Transverse colon (tissue), 4 donors: Measurements from ENCODE around the gene HEXD. TPM values are rescaled to one million over a fixed set of nuclear protein-coding genes. Genes with fewer than 3 reads are reported as not detected.
A peak's percentile ranks its signal among the peaks of the same experiment; 100 is the strongest.
"Not testable (repeated sequence)": the region's sequence is repeated elsewhere in the genome, so short reads cannot be mapped to it uniquely, and the experiment has no call there.

ENCODE experiments used
- DNase-seq: peaks from one replicate; pipeline ENCODE4 v3.0.0-alpha.2; 2019
- H3K27ac ChIP-seq, 4 donors: fragments of 200-600 bp; sonication (generic); 2 replicates each; pipeline ENCODE4 v1.5.1; 2016 to 2018; ENCODE audit warnings: inconsistent platforms in 4 of 4
- H3K27me3 ChIP-seq: fragments of 200-600 bp; sonication (generic); 2 replicates; pipeline ENCODE4 v1.5.1; 2017; ENCODE audit warnings: inconsistent platforms
- H3K36me3 ChIP-seq, 4 donors: fragments of 200-600 bp; sonication (generic); 2 replicates each; pipeline ENCODE4 v1.5.1; 2017 to 2019; ENCODE audit warnings: inconsistent platforms in 4 of 4
- H3K4me1 ChIP-seq, 4 donors: fragments of 200-600 bp; sonication (generic); 2 replicates each; pipeline ENCODE4 v1.5.1; 2017 to 2020; ENCODE audit warnings: inconsistent platforms in 4 of 4
- H3K4me3 ChIP-seq, 4 donors: fragments of 200-600 bp; sonication (generic); 1 replicate in 1 of 4; 2 replicates in 3 of 4; pipeline versions ENCODE4 v1.5.1 to v1.6.1; 2017 to 2019; ENCODE audit warnings: inconsistent platforms in 4 of 4
- H3K9me3 ChIP-seq, 2 donors: fragments of 200-600 bp; sonication (generic); 2 replicates each; pipeline ENCODE4 v1.5.1; 2017 to 2019; ENCODE audit warnings: inconsistent platforms in 2 of 2
- EP300 ChIP-seq: sonication (generic); formaldehyde crosslinking; IDR thresholded peaks from one replicate; pipeline ENCODE4 v1.6.1; 2017; ENCODE audit warnings: antibody characterized with exemption, low read depth
- POLR2A ChIP-seq: fragments of 450-650 bp; IDR thresholded peaks from one replicate; pipeline ENCODE4 v1.6.1; 2016; ENCODE audit warnings: antibody characterized with exemption, mild to moderate bottlenecking, moderate library complexity
- POLR2AphosphoS5 ChIP-seq, 3 donors: sonication (generic); formaldehyde crosslinking; IDR thresholded peaks; one replicate each; pipeline ENCODE4 v1.6.1; 2016; ENCODE audit warnings: antibody characterized with exemption in 3 of 3
- WGBS, 2 donors: methylation state at CpG; one replicate each; pipeline ENCODE4 v1.1.5; 2018; ENCODE audit warnings: low coverage in 1 of 2; 5-methylcytosine and 5-hydroxymethylcytosine counted together
- in situ Hi-C, 4 donors: fragments of 200-750 bp; cut with MboI; loops; one replicate each; pipeline versions ENCODE4 v1.15.0 to v1.15.1; 2017; ENCODE audit warnings: low sequenced_read_pairs in 3 of 4, low pct_ligation_motif_present in 1 of 4, low pct_unique_long_range_greater_than_20kb in 1 of 4
- intact Hi-C: fragments of 100-400 bp; cut with DNase I; formaldehyde crosslinking; loops from one replicate; pipeline ENCODE4 v1.15.1; 2023; ENCODE audit warnings: low total_unique reads
- total RNA-seq, 4 donors: library from RNA; depleted of rRNA; stranded (reverse); fragments of >200 nt; gene quantifications; one replicate each; pipeline ENCODE4 v1.1.0, GENCODE V29; 2016
- TF ChIP-seq, protein P1 (sequence below), 5 experiments: fragments of 200-600 bp in 3 of 5; fragments of 450-650 bp in 2 of 5; sonication (generic) in 3 of 5; IDR thresholded peaks; 1 replicate in 2 of 5; 2 replicates in 3 of 5; pipeline ENCODE4 v1.5.1; 2016 to 2017; ENCODE audit warnings: antibody characterized with exemption in 5 of 5, inconsistent platforms in 3 of 5, mild to moderate bottlenecking in 2 of 5, moderate library complexity in 1 of 5

The HEXD gene
- total RNA-seq, 4 donors from 2014 or later, result 45.5 to 258 (median 102) TPM

DNA sequence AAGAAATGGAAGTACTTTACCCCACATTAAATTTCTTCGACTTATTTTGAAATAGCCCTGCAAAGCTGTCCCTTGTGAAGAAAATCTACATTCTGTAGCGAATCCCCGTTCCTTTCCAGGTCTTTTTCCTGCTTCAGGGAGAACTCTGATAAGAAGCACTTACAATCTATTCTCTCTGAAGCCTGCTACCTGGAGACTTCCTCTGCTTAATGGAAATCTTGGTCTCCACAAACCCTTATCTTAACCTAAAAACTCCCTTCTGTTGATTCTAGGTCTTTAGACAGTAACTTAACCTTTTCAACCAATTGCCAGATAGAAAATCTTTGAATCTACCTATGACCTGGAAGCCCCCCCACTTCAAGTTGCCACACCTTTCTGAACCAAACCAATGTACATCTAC lies 34.0 kb downstream of the HEXD start:
- H3K4me1 ChIP-seq, result peaks cover 12 to 29% (median 17%) of the 10 kb centered on the region in 4 donors
- no peaks in the 10 kb centered on the region for H3K27me3 ChIP-seq
- in situ Hi-C loops (no loop called here), intact Hi-C loops (no loop called here)
- peak overlapping the region in 2 of 4 donors; percentile 92 to 93 for H3K27ac ChIP-seq
- no peak for TF ChIP-seq EP300
- TF ChIP-seq POLR2AphosphoS5 (IDR thresholded peaks at IDR 0.05), result no peak
- no peaks in the 10 kb centered on the region for H3K36me3 ChIP-seq
- DNase-seq, result no peak
- no peak overlapping the region for H3K4me3 ChIP-seq
- WGBS, 2 donors, result 95 to 100% methylated on average over 3 of the region's 3 CpGs
- no peaks in the 10 kb centered on the region for H3K9me3 ChIP-seq

DNA sequence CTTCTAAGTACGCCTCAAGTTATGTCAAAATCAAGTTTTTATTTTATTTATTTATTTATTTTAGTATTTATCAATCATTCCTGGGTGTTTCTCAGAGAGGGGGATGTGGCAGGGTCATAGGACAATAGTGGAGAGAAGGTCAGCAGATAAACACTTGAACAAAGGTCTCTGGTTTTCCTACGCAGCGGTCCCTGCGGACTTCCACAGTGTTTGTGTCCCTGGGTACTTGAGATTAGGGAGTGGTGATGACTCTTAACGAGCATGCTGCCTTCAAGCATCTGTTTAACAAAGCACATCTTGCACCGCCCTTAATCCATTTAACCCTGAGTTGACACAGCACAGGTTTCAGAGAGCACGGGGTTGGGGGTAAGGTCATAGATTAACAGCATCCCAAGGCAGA lies 35.0 kb downstream of the HEXD start:
- H3K36me3 ChIP-seq, in situ Hi-C loops, H3K27me3 ChIP-seq, intact Hi-C loops, H3K9me3 ChIP-seq, H3K4me3 ChIP-seq, H3K27ac ChIP-seq, DNase-seq: not testable (repeated sequence)
- peaks cover 18 to 37% (median 25%) of the 10 kb centered on the region in 4 donors for H3K4me1 ChIP-seq
- 79 to 100% methylated on average over 4 to 7 of the region's 7 CpGs for WGBS, 2 donors

DNA sequence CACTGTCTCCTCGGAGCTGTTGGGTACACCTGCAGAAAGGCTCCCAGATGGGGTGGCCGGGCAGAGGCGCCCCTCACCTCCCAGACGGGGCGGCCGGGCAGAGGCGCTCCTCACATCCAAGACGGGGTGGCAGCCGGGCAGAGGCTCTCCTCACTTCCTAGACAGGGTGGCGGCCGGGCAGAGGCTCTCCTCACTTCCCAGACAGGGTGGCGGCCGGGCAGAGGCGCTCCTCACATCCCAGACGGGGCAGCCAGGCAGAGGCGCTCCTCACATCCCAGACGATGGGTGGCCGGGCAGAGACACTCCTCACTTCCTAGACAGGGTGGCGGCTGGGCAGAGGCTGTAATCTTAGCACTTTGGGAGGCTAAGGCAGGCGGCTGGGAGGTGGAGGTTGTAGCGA lies 35.6 kb downstream of the HEXD start:
- DNase-seq, in situ Hi-C loops: not testable (repeated sequence)

DNA sequence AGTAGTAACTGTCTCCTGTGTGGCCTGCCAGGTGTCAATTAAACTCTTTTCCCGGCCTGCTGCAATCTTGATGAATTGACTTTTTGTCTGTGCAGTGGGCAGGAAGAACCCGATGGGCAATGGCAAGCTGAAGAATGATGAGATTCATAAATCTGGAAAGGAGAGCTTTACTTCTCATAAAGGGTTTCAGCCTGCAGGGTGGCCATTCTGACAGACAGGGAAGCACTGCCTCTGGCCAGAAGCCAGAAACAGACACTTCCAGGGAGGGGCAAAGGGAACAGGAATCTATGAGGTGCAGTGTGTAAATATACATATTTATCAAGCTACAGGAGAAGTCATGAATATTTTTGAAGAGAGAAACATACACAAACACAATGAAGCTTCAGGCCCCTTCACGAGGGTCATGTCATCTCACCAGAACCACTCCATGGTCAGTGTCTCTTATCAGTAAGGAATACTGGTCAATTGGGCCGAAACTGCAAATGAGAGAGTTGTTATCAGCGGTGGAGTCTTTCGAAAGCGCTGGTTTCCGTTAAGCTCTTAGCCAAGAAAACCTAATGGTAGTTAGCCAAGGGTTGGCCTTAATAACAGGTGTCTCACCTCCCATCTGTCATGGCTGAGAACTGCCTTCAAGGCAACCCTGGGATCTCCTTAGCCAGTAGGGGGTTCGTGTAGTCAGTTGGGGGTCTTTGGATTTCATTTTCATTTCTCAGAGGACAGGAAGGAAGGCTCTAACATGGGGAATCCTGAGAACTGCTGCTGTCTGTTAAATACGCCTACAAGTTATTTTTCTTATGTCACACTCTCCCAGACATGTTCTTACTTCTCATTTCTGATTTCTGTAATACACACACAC lies 39.2 kb downstream of the HEXD start:
- H3K9me3 ChIP-seq, result no peaks in the 10 kb centered on the region
- peaks cover 0 to 11% (median 5%) of the 10 kb centered on the region in 4 donors for H3K36me3 ChIP-seq
- WGBS, 2 donors, result 45 to 50% methylated on average over 3 to 10 of the region's 10 CpGs
- DNase-seq, result peak; percentile 60
- H3K4me1 ChIP-seq, result peaks cover 10 to 25% (median 19%) of the 10 kb centered on the region in 4 donors
- intact Hi-C loops, result loop anchor here (5.0 kb wide), 2 partner anchors 95 to 1055 kb away; no protein-coding TSS in a partner anchor
- TF ChIP-seq, protein P1, sequence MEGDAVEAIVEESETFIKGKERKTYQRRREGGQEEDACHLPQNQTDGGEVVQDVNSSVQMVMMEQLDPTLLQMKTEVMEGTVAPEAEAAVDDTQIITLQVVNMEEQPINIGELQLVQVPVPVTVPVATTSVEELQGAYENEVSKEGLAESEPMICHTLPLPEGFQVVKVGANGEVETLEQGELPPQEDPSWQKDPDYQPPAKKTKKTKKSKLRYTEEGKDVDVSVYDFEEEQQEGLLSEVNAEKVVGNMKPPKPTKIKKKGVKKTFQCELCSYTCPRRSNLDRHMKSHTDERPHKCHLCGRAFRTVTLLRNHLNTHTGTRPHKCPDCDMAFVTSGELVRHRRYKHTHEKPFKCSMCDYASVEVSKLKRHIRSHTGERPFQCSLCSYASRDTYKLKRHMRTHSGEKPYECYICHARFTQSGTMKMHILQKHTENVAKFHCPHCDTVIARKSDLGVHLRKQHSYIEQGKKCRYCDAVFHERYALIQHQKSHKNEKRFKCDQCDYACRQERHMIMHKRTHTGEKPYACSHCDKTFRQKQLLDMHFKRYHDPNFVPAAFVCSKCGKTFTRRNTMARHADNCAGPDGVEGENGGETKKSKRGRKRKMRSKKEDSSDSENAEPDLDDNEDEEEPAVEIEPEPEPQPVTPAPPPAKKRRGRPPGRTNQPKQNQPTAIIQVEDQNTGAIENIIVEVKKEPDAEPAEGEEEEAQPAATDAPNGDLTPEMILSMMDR (IDR thresholded peaks at IDR 0.05), result no peak
- no peak for TF ChIP-seq EP300
- in situ Hi-C loops, result no loop called here
- H3K4me3 ChIP-seq, result peak overlapping the region in 3 of 4 donors; percentile 67 to 71 (median 68)
- H3K27ac ChIP-seq, result peak overlapping the region; percentile 99 to 100 (median 100)
- H3K27me3 ChIP-seq, result no peaks in the 10 kb centered on the region

More for the DNA sequence above, 35.6 kb downstream of the HEXD start:
- H3K4me3 ChIP-seq, H3K36me3 ChIP-seq, H3K27me3 ChIP-seq, intact Hi-C loops, H3K27ac ChIP-seq, H3K9me3 ChIP-seq: not testable (repeated sequence)
- peaks cover 18 to 37% (median 25%) of the 10 kb centered on the region in 4 donors for H3K4me1 ChIP-seq
- 95% methylated on average over 17 of the region's 21 CpGs; no CpG with 5 or more reads in 1 of the 2 donors for WGBS, 2 donors

DNA sequence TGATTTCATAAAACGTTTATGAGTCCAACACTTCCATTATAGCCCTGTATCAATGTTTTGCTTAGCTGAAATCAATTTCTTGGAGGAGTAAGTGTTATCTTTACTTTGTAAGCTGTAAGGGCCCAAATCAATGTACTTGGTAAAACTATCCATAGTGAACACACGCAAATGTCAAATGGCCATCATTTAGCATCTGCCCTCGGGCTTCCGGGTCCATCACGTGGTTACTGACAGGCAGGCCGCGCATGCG lies 39.7 kb downstream of the HEXD start:
- H3K4me3 ChIP-seq, result peak overlapping the region in 3 of 4 donors; percentile 67 to 71 (median 68)
- 1% methylated on average over 8 of the region's 8 CpGs; no CpG with 5 or more reads in 1 of the 2 donors for WGBS, 2 donors
- in situ Hi-C loops (no loop called here), intact Hi-C loops (loop anchor here (5.0 kb wide), 2 partner anchors 94 to 1056 kb away; no protein-coding TSS in a partner anchor)
- H3K4me1 ChIP-seq, result peaks cover 10 to 25% (median 19%) of the 10 kb centered on the region in 4 donors
- H3K27me3 ChIP-seq, result no peaks in the 10 kb centered on the region
- TF ChIP-seq POLR2A (no peak), EP300 (no peak), POLR2AphosphoS5 (IDR thresholded peaks at IDR 0.05) (no peak)
- TF ChIP-seq, protein P1 (IDR thresholded peaks at IDR 0.05), result no peak
- peaks cover 0 to 11% (median 5%) of the 10 kb centered on the region in 4 donors for H3K36me3 ChIP-seq
- no peaks in the 10 kb centered on the region for H3K9me3 ChIP-seq
- peak overlapping the region; percentile 99 to 100 (median 100) for H3K27ac ChIP-seq
- DNase-seq, result peak; percentile 93
